ENCODE data around the gene NTM.

The NTM gene

DNA sequence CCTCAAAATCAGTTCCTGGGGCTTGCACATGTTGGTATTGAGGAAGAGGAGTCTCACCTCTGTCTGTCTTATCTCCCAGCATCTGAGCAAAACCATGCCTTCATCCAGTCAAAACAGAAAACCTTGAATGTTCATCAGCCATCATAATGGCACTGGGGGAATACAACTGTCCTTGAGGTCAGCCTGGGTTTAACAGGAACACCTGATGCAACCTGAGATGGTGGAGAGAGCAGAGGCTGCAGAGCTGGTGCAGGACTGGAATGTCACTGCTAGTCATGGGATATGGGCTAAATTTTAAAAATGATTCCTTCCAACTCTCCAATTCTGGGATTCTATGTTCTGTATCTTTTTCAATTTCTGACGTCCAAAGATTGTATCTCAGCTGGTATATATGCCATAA lies 931.0 kb downstream of the NTM start:
- Histone ChIP-seq H3K9ac (ENCODE audit: low read depth, low read length, poor library complexity, severe bottlenecking) (no peak overlapping the region), H3K4me3 (ENCODE audit: low read length, poor library complexity, severe bottlenecking) (no peak overlapping the region), H3K79me2 (ENCODE audit: insufficient read depth, low read length) (no peaks in the 10 kb centered on the region), H3K9me3 (ENCODE audit: insufficient read depth, low read depth, low read length) (no peaks in the 10 kb centered on the region), H3K4me2 (ENCODE audit: low read depth, low read length, poor library complexity, severe bottlenecking) (no peak overlapping the region), H3K9me2 (replicated peaks; ENCODE audit: low read depth, low read length) (no peaks in the 10 kb centered on the region), H3F3A (ENCODE audit: low read depth) (no peaks in the 10 kb centered on the region), H2AFZ (ENCODE audit: low read length) (no peak overlapping the region), H3K27me3 (ENCODE audit: insufficient read depth, low read length, poor library complexity, severe bottlenecking) (no peaks in the 10 kb centered on the region), H3K4me1 (ENCODE audit: insufficient read depth, low read length, poor library complexity, severe bottlenecking) (no peaks in the 10 kb centered on the region), H3K36me3 (ENCODE audit: insufficient read depth, low read length) (no peaks in the 10 kb centered on the region), H4K20me1 (ENCODE audit: insufficient read depth, low read length, poor library complexity, severe bottlenecking) (no peaks in the 10 kb centered on the region)
- TF ChIP-seq, protein P1, sequence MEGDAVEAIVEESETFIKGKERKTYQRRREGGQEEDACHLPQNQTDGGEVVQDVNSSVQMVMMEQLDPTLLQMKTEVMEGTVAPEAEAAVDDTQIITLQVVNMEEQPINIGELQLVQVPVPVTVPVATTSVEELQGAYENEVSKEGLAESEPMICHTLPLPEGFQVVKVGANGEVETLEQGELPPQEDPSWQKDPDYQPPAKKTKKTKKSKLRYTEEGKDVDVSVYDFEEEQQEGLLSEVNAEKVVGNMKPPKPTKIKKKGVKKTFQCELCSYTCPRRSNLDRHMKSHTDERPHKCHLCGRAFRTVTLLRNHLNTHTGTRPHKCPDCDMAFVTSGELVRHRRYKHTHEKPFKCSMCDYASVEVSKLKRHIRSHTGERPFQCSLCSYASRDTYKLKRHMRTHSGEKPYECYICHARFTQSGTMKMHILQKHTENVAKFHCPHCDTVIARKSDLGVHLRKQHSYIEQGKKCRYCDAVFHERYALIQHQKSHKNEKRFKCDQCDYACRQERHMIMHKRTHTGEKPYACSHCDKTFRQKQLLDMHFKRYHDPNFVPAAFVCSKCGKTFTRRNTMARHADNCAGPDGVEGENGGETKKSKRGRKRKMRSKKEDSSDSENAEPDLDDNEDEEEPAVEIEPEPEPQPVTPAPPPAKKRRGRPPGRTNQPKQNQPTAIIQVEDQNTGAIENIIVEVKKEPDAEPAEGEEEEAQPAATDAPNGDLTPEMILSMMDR (conservative IDR thresholded peaks at IDR 0.05; ENCODE audit: low read length): no peak
- TF ChIP-seq EZH2phosphoT487 (IDR thresholded peaks at IDR 0.05; ENCODE audit: borderline replicate concordance): no peak

DNA sequence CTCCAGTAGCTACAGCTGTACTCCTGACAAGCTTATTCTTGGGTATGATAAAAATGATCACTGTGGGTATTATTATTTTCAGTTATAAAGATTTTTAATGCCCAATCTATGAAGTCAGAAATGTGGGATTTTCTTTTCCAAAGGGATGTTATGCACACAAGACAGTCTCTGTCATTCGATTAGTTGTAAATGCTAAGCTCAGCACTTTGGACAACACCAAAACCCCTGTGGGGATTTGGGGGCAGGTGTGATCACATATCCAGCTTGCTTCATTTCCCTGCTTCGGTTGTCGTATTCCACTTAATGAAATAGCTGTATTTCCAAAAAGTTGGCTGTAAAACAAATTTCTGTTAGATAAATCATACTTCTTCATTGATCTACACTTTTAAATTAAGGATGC lies 931.5 kb downstream of the NTM start:
- no peak overlapping the region for H3K4me3 ChIP-seq (ENCODE audit: low read length, poor library complexity, severe bottlenecking)
- H3K4me1 ChIP-seq (ENCODE audit: insufficient read depth, low read length, poor library complexity, severe bottlenecking): no peaks in the 10 kb centered on the region
- no peak overlapping the region for H2AFZ ChIP-seq (ENCODE audit: low read length)
- no peaks in the 10 kb centered on the region for H3K9me3 ChIP-seq (ENCODE audit: insufficient read depth, low read depth, low read length)
- TF ChIP-seq, protein P1 (conservative IDR thresholded peaks at IDR 0.05; ENCODE audit: low read length): no peak
- no peak for TF ChIP-seq EZH2phosphoT487 (IDR thresholded peaks at IDR 0.05; ENCODE audit: borderline replicate concordance)
- H3K36me3 ChIP-seq (ENCODE audit: insufficient read depth, low read length): no peaks in the 10 kb centered on the region
- H3K9me2 ChIP-seq (replicated peaks; ENCODE audit: low read depth, low read length): no peaks in the 10 kb centered on the region
- no peaks in the 10 kb centered on the region for H3F3A ChIP-seq (ENCODE audit: low read depth)
- H3K4me2 ChIP-seq (ENCODE audit: low read depth, low read length, poor library complexity, severe bottlenecking): no peak overlapping the region
- no peak overlapping the region for H3K9ac ChIP-seq (ENCODE audit: low read depth, low read length, poor library complexity, severe bottlenecking)
- no peaks in the 10 kb centered on the region for H3K79me2 ChIP-seq (ENCODE audit: insufficient read depth, low read length)
- no peaks in the 10 kb centered on the region for H4K20me1 ChIP-seq (ENCODE audit: insufficient read depth, low read length, poor library complexity, severe bottlenecking)
- H3K27me3 ChIP-seq (ENCODE audit: insufficient read depth, low read length, poor library complexity, severe bottlenecking): no peaks in the 10 kb centered on the region

DNA sequence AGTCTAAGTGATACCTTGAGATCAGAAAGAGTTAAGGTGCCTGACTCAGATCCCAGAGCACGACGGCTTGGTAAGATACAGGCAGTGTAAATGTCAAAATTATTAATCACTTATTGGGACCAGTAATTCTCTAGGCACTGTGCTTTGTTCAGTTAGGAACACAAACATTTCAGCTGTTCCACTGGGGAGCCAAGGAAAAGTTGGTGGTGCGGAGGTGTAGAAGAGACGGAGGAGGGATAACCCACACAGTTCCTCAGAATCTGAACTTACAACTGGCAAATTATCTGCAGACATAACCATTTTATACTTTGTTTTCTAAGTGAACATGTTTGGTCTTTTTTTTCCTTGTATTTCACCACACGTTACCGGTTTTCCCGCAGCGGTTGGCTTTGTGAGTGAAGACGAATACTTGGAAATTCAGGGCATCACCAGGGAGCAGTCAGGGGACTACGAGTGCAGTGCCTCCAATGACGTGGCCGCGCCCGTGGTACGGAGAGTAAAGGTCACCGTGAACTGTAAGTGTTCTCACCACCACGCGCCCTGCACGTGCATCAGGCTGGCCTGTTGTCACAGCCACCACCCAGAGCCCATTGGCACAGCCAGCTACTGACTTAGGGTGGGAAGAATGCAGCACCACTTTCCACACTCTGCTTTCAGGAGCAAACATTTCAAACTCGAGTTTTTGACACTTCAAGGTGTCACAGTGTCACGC lies 937.0 kb downstream of the NTM start:
- TF ChIP-seq, protein P1 (conservative IDR thresholded peaks at IDR 0.05; ENCODE audit: low read length): no peak
- no peak for TF ChIP-seq EZH2phosphoT487 (IDR thresholded peaks at IDR 0.05; ENCODE audit: borderline replicate concordance)
- H3K79me2 ChIP-seq (ENCODE audit: insufficient read depth, low read length): no peaks in the 10 kb centered on the region
- no peak overlapping the region for H3K4me3 ChIP-seq (ENCODE audit: low read length, poor library complexity, severe bottlenecking)
- H2AFZ ChIP-seq (ENCODE audit: low read length): no peak overlapping the region
- H3K9me3 ChIP-seq (ENCODE audit: insufficient read depth, low read depth, low read length): no peaks in the 10 kb centered on the region
- H3K36me3 ChIP-seq (ENCODE audit: insufficient read depth, low read length): no peaks in the 10 kb centered on the region
- H3K4me2 ChIP-seq (ENCODE audit: low read depth, low read length, poor library complexity, severe bottlenecking): no peak overlapping the region
- H3F3A ChIP-seq (ENCODE audit: low read depth): no peaks in the 10 kb centered on the region
- H4K20me1 ChIP-seq (ENCODE audit: insufficient read depth, low read length, poor library complexity, severe bottlenecking): no peaks in the 10 kb centered on the region
- H3K9me2 ChIP-seq (replicated peaks; ENCODE audit: low read depth, low read length): no peaks in the 10 kb centered on the region
- H3K9ac ChIP-seq (ENCODE audit: low read depth, low read length, poor library complexity, severe bottlenecking): no peak overlapping the region
- H3K4me1 ChIP-seq (ENCODE audit: insufficient read depth, low read length, poor library complexity, severe bottlenecking): no peaks in the 10 kb centered on the region
- H3K27me3 ChIP-seq (ENCODE audit: insufficient read depth, low read length, poor library complexity, severe bottlenecking): no peaks in the 10 kb centered on the region

Data from Loucy (cell line).